Testis (tissue), 3 donors: ENCODE data around the gene MAML2. TPM values are rescaled to one million over a fixed set of nuclear protein-coding genes. Genes with fewer than 3 reads are reported as not detected.

ENCODE experiments used
- DNase-seq: peaks from one replicate; pipeline ENCODE4 v3.0.0-alpha.2; 2019
- H3K27ac ChIP-seq, 2 donors: fragments of 200-600 bp; sonication (generic); one replicate each; pipeline ENCODE4 v1.5.1; 2019
- H3K27me3 ChIP-seq: fragments of 200-600 bp; sonication (generic); one replicate; pipeline ENCODE4 v1.5.1; 2019
- H3K36me3 ChIP-seq: fragments of 200-600 bp; sonication (generic); one replicate; pipeline ENCODE4 v1.5.1; 2017; ENCODE audit warnings: low read depth; ENCODE audit errors: missing control alignments
- H3K4me1 ChIP-seq: fragments of 200-600 bp; sonication (generic); one replicate; pipeline ENCODE4 v1.5.1; 2019
- H3K4me3 ChIP-seq, 2 donors: fragments of 200-600 bp; sonication (generic); one replicate each; pipeline ENCODE4 v1.5.1; 2017 to 2019
- H3K9me3 ChIP-seq: fragments of 200-600 bp; sonication (generic); one replicate; pipeline ENCODE4 v1.5.1; 2017
- POLR2A ChIP-seq: fragments of 450-650 bp; IDR thresholded peaks from one replicate; pipeline ENCODE4 v1.6.1; 2017; ENCODE audit warnings: antibody characterized with exemption, mild to moderate bottlenecking, moderate library complexity
- WGBS, 2 donors: methylation state at CpG; one replicate each; pipeline ENCODE4 v1.1.5; 2018; 5-methylcytosine and 5-hydroxymethylcytosine counted together
- intact Hi-C: fragments of 100-400 bp; cut with DNase I; formaldehyde crosslinking; loops from one replicate; pipeline ENCODE4 v1.15.1; 2023; ENCODE audit warnings: low total_unique reads
- polyA plus RNA-seq: library from polyadenylated mRNA; stranded (reverse); fragments of 350-450 nt; fragmentation: Illumina TruSeq; extraction: RNeasy Lipid Tissue Mini Kit (QIAGEN cat#74804); gene quantifications from one replicate; pipeline ENCODE4 v1.2.3, GENCODE V29; 2014; ENCODE audit warnings: low read depth, low replicate concordance; ENCODE audit not compliant: insufficient read depth
- total RNA-seq, 2 donors: library from RNA; depleted of rRNA; stranded (reverse); fragments of >200 nt; gene quantifications; one replicate each; pipeline ENCODE4 v1.2.3, GENCODE V29; 2016
- TF ChIP-seq, protein P1 (sequence below), 3 experiments: fragments of 450-650 bp in 2 of 3; fragments of 200-600 bp in 1 of 3; sonication (generic) in 1 of 3; IDR thresholded peaks; one replicate each; pipeline ENCODE4 v1.5.1; 2016 to 2019; ENCODE audit warnings: antibody characterized with exemption in 3 of 3, mild to moderate bottlenecking in 2 of 3, moderate library complexity in 1 of 3

The MAML2 gene
- total and polyA plus RNA-seq, 3 donors from 2014 or later = 5.1 to 23.6 (median 17.6) TPM

DNA sequence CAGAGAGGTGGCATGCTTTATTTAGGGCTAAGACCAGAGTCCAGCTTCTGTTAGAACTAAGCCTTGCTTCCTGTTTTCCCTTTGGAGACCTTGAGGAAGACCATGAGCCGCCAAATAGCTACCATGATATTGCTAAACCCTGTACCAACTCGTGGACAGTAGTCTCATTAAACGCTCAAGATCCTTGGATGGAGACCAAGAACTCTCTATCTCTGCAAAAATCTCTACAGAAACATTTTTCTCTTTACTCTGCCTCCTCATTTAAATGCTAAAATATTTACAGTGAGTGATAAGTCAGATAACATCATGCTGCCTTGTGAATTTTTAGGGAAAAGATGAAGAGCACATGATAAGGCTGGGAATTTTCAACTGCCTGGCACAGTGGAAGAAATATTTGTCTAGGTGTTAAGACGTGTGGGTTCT lies 197.8 kb downstream of the MAML2 start:
- WGBS, 2 donors = 74 to 77% methylated on average over 4 of the region's 4 CpGs
- no peak for DNase-seq
- H3K4me3 ChIP-seq = no peak overlapping the region
- H3K27ac ChIP-seq = no peak overlapping the region
- H3K27me3 ChIP-seq = no peaks in the 10 kb centered on the region
- H3K9me3 ChIP-seq = no peaks in the 10 kb centered on the region
- no peak for TF ChIP-seq POLR2A
- TF ChIP-seq, protein P1, sequence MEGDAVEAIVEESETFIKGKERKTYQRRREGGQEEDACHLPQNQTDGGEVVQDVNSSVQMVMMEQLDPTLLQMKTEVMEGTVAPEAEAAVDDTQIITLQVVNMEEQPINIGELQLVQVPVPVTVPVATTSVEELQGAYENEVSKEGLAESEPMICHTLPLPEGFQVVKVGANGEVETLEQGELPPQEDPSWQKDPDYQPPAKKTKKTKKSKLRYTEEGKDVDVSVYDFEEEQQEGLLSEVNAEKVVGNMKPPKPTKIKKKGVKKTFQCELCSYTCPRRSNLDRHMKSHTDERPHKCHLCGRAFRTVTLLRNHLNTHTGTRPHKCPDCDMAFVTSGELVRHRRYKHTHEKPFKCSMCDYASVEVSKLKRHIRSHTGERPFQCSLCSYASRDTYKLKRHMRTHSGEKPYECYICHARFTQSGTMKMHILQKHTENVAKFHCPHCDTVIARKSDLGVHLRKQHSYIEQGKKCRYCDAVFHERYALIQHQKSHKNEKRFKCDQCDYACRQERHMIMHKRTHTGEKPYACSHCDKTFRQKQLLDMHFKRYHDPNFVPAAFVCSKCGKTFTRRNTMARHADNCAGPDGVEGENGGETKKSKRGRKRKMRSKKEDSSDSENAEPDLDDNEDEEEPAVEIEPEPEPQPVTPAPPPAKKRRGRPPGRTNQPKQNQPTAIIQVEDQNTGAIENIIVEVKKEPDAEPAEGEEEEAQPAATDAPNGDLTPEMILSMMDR (IDR thresholded peaks at IDR 0.05) = no peak
- intact Hi-C loops = no loop called here
- no peaks in the 10 kb centered on the region for H3K4me1 ChIP-seq
- H3K36me3 ChIP-seq = no peaks in the 10 kb centered on the region

DNA sequence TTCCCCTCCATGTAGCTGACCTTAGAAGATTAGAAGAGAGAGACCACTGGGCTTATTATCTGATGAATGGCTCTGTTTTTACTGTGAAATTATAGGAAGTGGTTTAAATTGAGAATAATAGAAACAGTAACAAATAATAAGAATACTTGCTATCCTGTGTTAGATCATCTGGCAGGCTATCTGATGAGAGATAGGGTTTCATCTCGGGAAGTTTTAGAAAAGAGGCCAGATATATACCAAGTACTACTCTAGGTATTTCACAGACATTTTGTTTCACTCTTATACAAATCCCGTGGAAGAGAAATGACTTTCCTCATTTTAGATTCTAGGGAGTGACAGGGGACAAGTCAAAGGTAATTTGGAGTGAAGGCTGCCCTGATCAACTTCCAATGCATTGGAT lies 198.4 kb downstream of the MAML2 start:
- TF ChIP-seq, protein P1 (IDR thresholded peaks at IDR 0.05) = no peak
- TF ChIP-seq POLR2A = no peak
- 88 to 90% methylated on average over 2 of the region's 2 CpGs for WGBS, 2 donors

DNA sequence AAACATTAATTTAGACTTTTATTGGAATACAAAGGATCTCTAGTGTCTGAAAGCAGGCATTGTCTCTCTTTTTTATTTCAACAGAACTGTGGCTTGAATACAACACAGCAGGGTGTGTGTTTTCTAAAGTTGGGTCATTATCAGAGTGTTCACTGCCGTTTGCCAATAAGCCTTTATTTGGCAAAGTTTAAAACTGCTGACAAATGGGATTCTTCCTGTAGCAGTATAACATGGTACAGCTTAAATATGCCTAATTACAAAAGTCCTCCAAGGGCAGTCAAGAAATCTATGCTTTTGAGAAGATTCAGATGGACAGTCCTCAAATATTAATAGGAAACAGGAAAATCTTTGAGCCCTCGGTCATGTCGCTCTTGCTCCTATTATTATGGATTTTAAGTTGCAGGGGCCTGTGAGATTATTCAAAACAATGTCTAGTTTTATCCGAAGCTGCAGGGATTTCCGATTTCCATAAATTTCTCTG lies 199.9 kb downstream of the MAML2 start:
- H3K27me3 ChIP-seq = no peaks in the 10 kb centered on the region
- 46 to 56% methylated on average over 5 of the region's 5 CpGs for WGBS, 2 donors
- H3K4me1 ChIP-seq = no peaks in the 10 kb centered on the region
- no peak for DNase-seq
- no peaks in the 10 kb centered on the region for H3K36me3 ChIP-seq
- H3K9me3 ChIP-seq = no peaks in the 10 kb centered on the region
- intact Hi-C loops = no loop called here
- H3K27ac ChIP-seq = no peak overlapping the region
- no peak for TF ChIP-seq POLR2A
- TF ChIP-seq, protein P1 (IDR thresholded peaks at IDR 0.05) = no peak
- no peak overlapping the region for H3K4me3 ChIP-seq

More for the DNA sequence above, 198.4 kb downstream of the MAML2 start:
- Histone ChIP-seq H3K4me3 (no peak overlapping the region), H3K27me3 (no peaks in the 10 kb centered on the region), H3K36me3 (no peaks in the 10 kb centered on the region), H3K27ac (no peak overlapping the region), H3K4me1 (no peaks in the 10 kb centered on the region), H3K9me3 (no peaks in the 10 kb centered on the region)
- no peak for DNase-seq
- intact Hi-C loops = no loop called here

DNA sequence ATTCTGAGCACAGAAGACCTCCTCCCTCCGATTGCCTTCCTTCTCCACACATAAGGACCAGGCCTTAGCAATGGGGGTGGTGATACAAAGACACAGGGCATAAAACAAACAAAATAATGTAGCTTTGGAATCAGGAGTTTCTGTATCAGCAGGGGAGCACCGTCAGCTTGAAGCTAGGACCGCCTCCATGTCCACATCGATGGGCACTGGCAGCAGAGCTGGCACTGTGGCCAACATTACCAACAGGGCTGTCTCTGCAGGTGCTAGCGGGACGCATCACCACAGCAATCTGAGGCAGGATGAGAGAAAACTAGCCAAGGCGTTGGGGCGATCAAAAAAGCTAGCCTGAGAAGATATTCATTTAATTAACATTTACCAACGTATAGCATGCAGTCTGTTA lies 201.4 kb downstream of the MAML2 start:
- TF ChIP-seq POLR2A = no peak
- TF ChIP-seq, protein P1 (IDR thresholded peaks at IDR 0.05) = no peak
- Histone ChIP-seq H3K4me1 (no peaks in the 10 kb centered on the region), H3K36me3 (no peaks in the 10 kb centered on the region), H3K27me3 (no peaks in the 10 kb centered on the region), H3K27ac (no peak overlapping the region), H3K4me3 (no peak overlapping the region), H3K9me3 (no peaks in the 10 kb centered on the region)
- intact Hi-C loops = no loop called here
- 96 to 99% methylated on average over 9 of the region's 9 CpGs for WGBS, 2 donors
- no peak for DNase-seq

DNA sequence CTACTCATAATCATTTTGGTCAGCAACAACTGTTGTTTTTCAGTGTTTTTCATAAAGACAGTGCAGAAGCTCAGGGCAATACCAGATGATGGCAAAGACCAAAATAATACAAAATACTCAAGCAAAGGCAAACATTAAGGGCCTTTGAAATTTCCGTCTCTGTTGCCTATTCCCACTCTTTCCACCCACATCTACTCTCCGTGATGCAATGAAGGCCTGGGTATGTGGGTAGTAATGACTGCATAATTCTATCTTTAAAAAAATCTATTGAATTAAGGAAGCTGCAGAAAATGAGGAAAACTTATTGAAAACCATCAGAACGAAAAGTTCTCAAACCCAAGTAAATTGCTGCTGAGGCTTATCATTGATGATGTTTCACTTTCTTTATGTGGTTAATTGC lies 203.3 kb downstream of the MAML2 start:
- H3K4me3 ChIP-seq = no peak overlapping the region
- H3K4me1 ChIP-seq = no peaks in the 10 kb centered on the region
- H3K36me3 ChIP-seq = no peaks in the 10 kb centered on the region
- DNase-seq = no peak
- H3K27me3 ChIP-seq = no peaks in the 10 kb centered on the region
- no peaks in the 10 kb centered on the region for H3K9me3 ChIP-seq
- TF ChIP-seq, protein P1 (IDR thresholded peaks at IDR 0.05) = no peak
- TF ChIP-seq POLR2A = no peak
- WGBS, 2 donors = 74 to 87% methylated on average over 3 of the region's 3 CpGs
- intact Hi-C loops = no loop called here
- no peak overlapping the region for H3K27ac ChIP-seq
